ENCODE measurements around the gene DCAF7.

Gene DCAF7
- total RNA-seq = 20.0 to 82.7 reads per million in 2 donors

GRCh38 chr17:63549946-63550816 is at the start of gene DCAF7:
Gene DCAF7 (plus strand): TSS chr17:63550477. CDS start chr17:63550678, 201 bp downstream.
- peak; percentile 98 for DNase-seq

GRCh38 chr17:63500543-63501390 is 49.5 kb upstream of the DCAF7 start:
- DNase-seq = no peak

GRCh38 chr17:63503341-63503705 is 47.0 kb upstream of the DCAF7 start:
- no peak for DNase-seq

- DNase-seq = no peak
Measured at GRCh38 chr17:63504261-63504660, 46.0 kb upstream of the DCAF7 start.

GRCh38 chr17:63505341-63505740 is 44.9 kb upstream of the DCAF7 start:
- DNase-seq = no peak

- no peak for DNase-seq
Measured at GRCh38 chr17:63506627-63507026, 43.6 kb upstream of the DCAF7 start.

GRCh38 chr17:63511331-63511730 is 38.9 kb upstream of the DCAF7 start:
- no peak for DNase-seq

- DNase-seq = no peak
Measured at GRCh38 chr17:63512388-63512787, 37.9 kb upstream of the DCAF7 start.

- no peak for DNase-seq
Measured at GRCh38 chr17:63512896-63513644, 37.2 kb upstream of the DCAF7 start.

- no peak for DNase-seq
Measured at GRCh38 chr17:63514477-63514876, 35.8 kb upstream of the DCAF7 start.

- no peak for DNase-seq
Measured at GRCh38 chr17:63514974-63515373, 35.3 kb upstream of the DCAF7 start.

GRCh38 chr17:63515426-63515825 is 34.9 kb upstream of the DCAF7 start:
- no peak for DNase-seq

- no peak for DNase-seq
Measured at GRCh38 chr17:63516910-63517824, 33.1 kb upstream of the DCAF7 start.

- DNase-seq = no peak
Measured at GRCh38 chr17:63517825-63518534, 32.3 kb upstream of the DCAF7 start.

- DNase-seq = no peak
Measured at GRCh38 chr17:63519116-63519881, 31.0 kb upstream of the DCAF7 start.

GRCh38 chr17:63519972-63520882 is 30.1 kb upstream of the DCAF7 start:
- DNase-seq = no peak

GRCh38 chr17:63523253-63523855 is 26.9 kb upstream of the DCAF7 start, which contains the start of gene KCNH6:
Gene KCNH6 (plus strand): TSS chr17:63523358. CDS start chr17:63523414, 56 bp downstream.
- no peak for DNase-seq

GRCh38 chr17:63524051-63524450 is 26.2 kb upstream of the DCAF7 start:
- DNase-seq = no peak

Data from T-helper 9 cell (primary cell).